ENCODE results near the gene GALNT10. TPM values are rescaled to one million over a fixed set of nuclear protein-coding genes. Genes with fewer than 3 reads are reported as not detected.
A peak's percentile ranks its signal among the peaks of the same experiment; 100 is the strongest.

Gene GALNT10
- polyA plus RNA-seq, 1 of the 3 experiments (the other 2 are of a cell fraction), result 56.3 TPM

DNA sequence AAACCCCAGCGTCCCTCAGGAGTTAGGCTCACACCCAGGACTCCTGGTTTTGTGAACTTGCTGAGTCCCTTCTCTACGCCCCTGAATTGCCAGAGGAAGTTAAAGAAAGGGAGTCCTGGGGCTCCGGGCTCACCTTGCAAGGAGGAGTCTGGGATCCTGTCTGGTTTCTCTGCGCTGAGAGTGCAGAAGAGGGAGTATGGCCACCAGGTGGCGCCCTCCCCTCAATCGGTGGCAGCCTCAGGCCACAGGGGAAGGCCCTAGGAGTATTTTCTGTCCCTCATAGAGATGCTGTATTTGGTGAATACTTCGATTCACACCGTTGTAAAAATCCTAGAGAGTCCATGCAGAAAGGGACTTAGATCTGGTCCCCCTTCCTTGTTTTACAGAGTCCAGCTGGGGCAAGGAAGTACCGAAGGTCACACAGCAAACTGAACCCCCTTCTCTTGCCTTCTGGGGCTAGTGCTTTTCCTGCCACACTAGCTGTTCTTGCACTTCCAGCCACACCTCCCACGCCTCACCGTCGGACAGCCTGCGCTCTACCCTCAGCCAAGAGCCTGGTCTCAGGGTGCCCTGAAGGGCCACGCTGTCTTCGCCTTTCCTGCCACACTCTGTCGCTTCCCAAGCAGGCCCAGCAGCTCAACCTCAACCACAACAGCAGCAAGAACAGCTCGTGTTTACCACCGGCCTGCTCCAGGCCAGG lies 277.3 kb downstream of the GALNT10 start:
- Histone ChIP-seq H3K4me3 (ENCODE audit: low read depth in 2 of 2, low read length in 1 of 2) (no peak overlapping the region; a peak in 1 of 4 replicates), H4K20me1 (ENCODE audit: insufficient read depth) (no peaks in the 10 kb centered on the region), H2AFZ (ENCODE audit: low read depth) (no peak overlapping the region), H3K27ac (ENCODE audit: low read depth in 2 of 2, low read length in 1 of 2) (peak overlapping the region in 1 of 2 experiments; percentile 53; a peak in 1 of 4 replicates), H3K9me2 (no peaks in the 10 kb centered on the region), H3K4me1 (ENCODE audit: control insufficient read depth in 1 of 2, insufficient read depth in 2 of 2, low read depth in 1 of 2, low read length in 1 of 2) (peaks cover 0 to 39% of the 10 kb centered on the region in 2 experiments; a peak in 2 of 4 replicates), H3K9me3 (no peaks in the 10 kb centered on the region), H3K36me3 (replicated peaks in 1 of 2; ENCODE audit: control insufficient read depth in 1 of 2, insufficient read depth in 2 of 2, low read length in 1 of 2) (peaks cover 0 to 2% of the 10 kb centered on the region in 2 experiments), H3K27me3 (ENCODE audit: insufficient read depth) (no peaks in the 10 kb centered on the region; the same call in 1 of the 2 replicates), H3K9ac (no peak overlapping the region), H3F3A (replicated peaks; ENCODE audit: insufficient read depth) (peaks cover 3% of the 10 kb centered on the region), H3K79me2 (ENCODE audit: insufficient read depth) (no peaks in the 10 kb centered on the region), H3K4me2 (no peak overlapping the region)
- ChIA-PET CTCF (interaction anchor here (0.6 to 14.6 kb wide), 39 partner anchors 9 to 493 kb away, joined by 3 to 295 read pairs (median 5); partner anchors contain the start of genes GALNT10 and HAND1), POLR2A (interaction anchor here (0.6 to 1.6 kb wide), 8 partner anchors 9 to 143 kb away, joined by 3 to 13 read pairs (median 4); partner anchors contain the start of gene HAND1)
- WGBS (ENCODE audit: low lambda C conversion rate), result 53% methylated on average over 13 of the region's 18 CpGs
- TF ChIP-seq CHD2 (IDR thresholded peaks at IDR 0.05; ENCODE audit: low read length, partially characterized antibody) (peak; percentile 48), TCF12 (IDR thresholded peaks at IDR 0.05) (no peak), SMC3 (IDR thresholded peaks at IDR 0.05; ENCODE audit: low read depth, low read length) (peak; percentile 97), RAD21 (IDR thresholded peaks at IDR 0.05; ENCODE audit: low read length) (peak; percentile 94), RCOR1 (IDR thresholded peaks at IDR 0.05; ENCODE audit: low read length) (peak; percentile 45; the same call in 1 of the 2 replicates), POLR2AphosphoS5 (IDR thresholded peaks at IDR 0.05; ENCODE audit: low read depth, low read length) (no peak), MXI1 (IDR thresholded peaks at IDR 0.05; ENCODE audit: low read depth, low read length) (peak; percentile 25; the same call in 1 of the 2 replicates), GATA2 (CRISPR knock-in tag; IDR thresholded peaks at IDR 0.05) (no peak)
- TF ChIP-seq, protein P1, sequence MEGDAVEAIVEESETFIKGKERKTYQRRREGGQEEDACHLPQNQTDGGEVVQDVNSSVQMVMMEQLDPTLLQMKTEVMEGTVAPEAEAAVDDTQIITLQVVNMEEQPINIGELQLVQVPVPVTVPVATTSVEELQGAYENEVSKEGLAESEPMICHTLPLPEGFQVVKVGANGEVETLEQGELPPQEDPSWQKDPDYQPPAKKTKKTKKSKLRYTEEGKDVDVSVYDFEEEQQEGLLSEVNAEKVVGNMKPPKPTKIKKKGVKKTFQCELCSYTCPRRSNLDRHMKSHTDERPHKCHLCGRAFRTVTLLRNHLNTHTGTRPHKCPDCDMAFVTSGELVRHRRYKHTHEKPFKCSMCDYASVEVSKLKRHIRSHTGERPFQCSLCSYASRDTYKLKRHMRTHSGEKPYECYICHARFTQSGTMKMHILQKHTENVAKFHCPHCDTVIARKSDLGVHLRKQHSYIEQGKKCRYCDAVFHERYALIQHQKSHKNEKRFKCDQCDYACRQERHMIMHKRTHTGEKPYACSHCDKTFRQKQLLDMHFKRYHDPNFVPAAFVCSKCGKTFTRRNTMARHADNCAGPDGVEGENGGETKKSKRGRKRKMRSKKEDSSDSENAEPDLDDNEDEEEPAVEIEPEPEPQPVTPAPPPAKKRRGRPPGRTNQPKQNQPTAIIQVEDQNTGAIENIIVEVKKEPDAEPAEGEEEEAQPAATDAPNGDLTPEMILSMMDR (IDR thresholded peaks at IDR 0.05), result peak; percentile 93
- TF ChIP-seq, protein P2, sequence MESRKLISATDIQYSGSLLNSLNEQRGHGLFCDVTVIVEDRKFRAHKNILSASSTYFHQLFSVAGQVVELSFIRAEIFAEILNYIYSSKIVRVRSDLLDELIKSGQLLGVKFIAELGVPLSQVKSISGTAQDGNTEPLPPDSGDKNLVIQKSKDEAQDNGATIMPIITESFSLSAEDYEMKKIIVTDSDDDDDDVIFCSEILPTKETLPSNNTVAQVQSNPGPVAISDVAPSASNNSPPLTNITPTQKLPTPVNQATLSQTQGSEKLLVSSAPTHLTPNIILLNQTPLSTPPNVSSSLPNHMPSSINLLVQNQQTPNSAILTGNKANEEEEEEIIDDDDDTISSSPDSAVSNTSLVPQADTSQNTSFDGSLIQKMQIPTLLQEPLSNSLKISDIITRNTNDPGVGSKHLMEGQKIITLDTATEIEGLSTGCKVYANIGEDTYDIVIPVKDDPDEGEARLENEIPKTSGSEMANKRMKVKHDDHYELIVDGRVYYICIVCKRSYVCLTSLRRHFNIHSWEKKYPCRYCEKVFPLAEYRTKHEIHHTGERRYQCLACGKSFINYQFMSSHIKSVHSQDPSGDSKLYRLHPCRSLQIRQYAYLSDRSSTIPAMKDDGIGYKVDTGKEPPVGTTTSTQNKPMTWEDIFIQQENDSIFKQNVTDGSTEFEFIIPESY (IDR thresholded peaks at IDR 0.05; ENCODE audit: borderline replicate concordance, low read depth), result no peak
- peak; percentile 85 for DNase-seq

DNA sequence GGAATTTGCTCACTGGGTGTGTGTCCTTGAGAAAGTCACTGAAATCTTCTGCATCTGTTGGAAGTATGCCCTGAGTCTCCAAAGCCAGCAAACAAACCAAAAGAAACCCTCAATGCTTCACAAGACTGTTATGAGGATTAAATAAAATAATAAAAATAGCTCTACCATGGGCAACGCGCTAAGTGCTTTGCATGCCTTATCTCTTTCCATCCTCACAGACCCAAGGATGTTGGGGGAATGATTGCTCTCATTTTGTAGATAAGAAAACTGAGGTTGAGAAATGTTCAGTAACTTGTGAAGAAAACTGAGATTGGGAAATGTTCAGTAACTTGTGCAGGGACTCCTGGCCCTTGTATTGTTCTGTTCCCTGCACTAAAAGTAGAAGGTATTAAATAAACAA lies 279.6 kb downstream of the GALNT10 start:
- Histone ChIP-seq H3K9ac (no peak overlapping the region), H3K4me3 (ENCODE audit: low read depth in 2 of 2, low read length in 1 of 2) (no peak overlapping the region), H3K4me1 (ENCODE audit: control insufficient read depth in 1 of 2, insufficient read depth in 2 of 2, low read depth in 1 of 2, low read length in 1 of 2) (peaks cover 0 to 49% of the 10 kb centered on the region in 2 experiments; a peak in 2 of 4 replicates), H3K27me3 (ENCODE audit: insufficient read depth) (peaks cover 16% of the 10 kb centered on the region), H3K79me2 (ENCODE audit: insufficient read depth) (no peaks in the 10 kb centered on the region), H3K9me3 (no peaks in the 10 kb centered on the region), H3K9me2 (no peaks in the 10 kb centered on the region), H3K36me3 (replicated peaks in 1 of 2; ENCODE audit: control insufficient read depth in 1 of 2, insufficient read depth in 2 of 2, low read length in 1 of 2) (peaks cover 0 to 4% of the 10 kb centered on the region in 2 experiments), H3K4me2 (no peak overlapping the region), H3F3A (replicated peaks; ENCODE audit: insufficient read depth) (peaks cover 3% of the 10 kb centered on the region), H2AFZ (ENCODE audit: low read depth) (no peak overlapping the region), H4K20me1 (ENCODE audit: insufficient read depth) (no peaks in the 10 kb centered on the region), H3K27ac (ENCODE audit: low read depth in 2 of 2, low read length in 1 of 2) (peak overlapping the region in 1 of 2 experiments; percentile 96; a peak in 2 of 4 replicates)
- ChIA-PET POLR2A (interaction anchor here (0.9 to 2.2 kb wide), 3 partner anchors 16 to 54 kb away, joined by 3 to 9 read pairs (median 3); no protein-coding TSS in a partner anchor), CTCF (interaction anchor here (0.8 to 14.6 kb wide), 7 partner anchors 8 to 162 kb away, joined by 3 to 295 read pairs (median 4); no protein-coding TSS in a partner anchor)
- 88% methylated on average over 2 of the region's 2 CpGs for WGBS (ENCODE audit: low lambda C conversion rate)
- TF ChIP-seq GABPA (IDR thresholded peaks at IDR 0.05; ENCODE audit: low read depth) (no peak), POLR2AphosphoS5 (IDR thresholded peaks at IDR 0.05; ENCODE audit: low read depth, low read length) (no peak), NRF1 (IDR thresholded peaks at IDR 0.05; ENCODE audit: low read depth, low read length) (no peak), YY1 (IDR thresholded peaks at IDR 0.05; ENCODE audit: low read depth) (no peak), ELF1 (IDR thresholded peaks at IDR 0.05) (no peak), SMC3 (IDR thresholded peaks at IDR 0.05; ENCODE audit: low read depth, low read length) (no peak), USF2 (IDR thresholded peaks at IDR 0.05; ENCODE audit: borderline replicate concordance, low read depth, low read length) (no peak), FOXM1 (IDR thresholded peaks at IDR 0.05; ENCODE audit: low read depth) (no peak), SIN3A (IDR thresholded peaks at IDR 0.05; ENCODE audit: borderline replicate concordance, low read depth, low read length) (no peak), RXRA (IDR thresholded peaks at IDR 0.05; ENCODE audit: borderline replicate concordance, low read depth) (no peak), MEF2A (IDR thresholded peaks at IDR 0.05; ENCODE audit: borderline replicate concordance, low read depth) (no peak), RCOR1 (IDR thresholded peaks at IDR 0.05; ENCODE audit: low read length) (no peak), EP300 (IDR thresholded peaks at IDR 0.05; ENCODE audit: borderline replicate concordance in 1 of 2, low read depth in 1 of 2, low read length in 1 of 2) (no peak), RAD21 (IDR thresholded peaks at IDR 0.05; ENCODE audit: low read length) (no peak), FOSL2 (IDR thresholded peaks at IDR 0.05; ENCODE audit: borderline replicate concordance, low read depth) (no peak), FOXJ3 (CRISPR knock-in tag; IDR thresholded peaks at IDR 0.05) (no peak), TEAD4 (IDR thresholded peaks at IDR 0.05; ENCODE audit: borderline replicate concordance, insufficient read depth) (no peak)
- no peak for DNase-seq
